HTERT RPE-1 (cell line): Measurements from ENCODE around the gene C1orf167.

Experiments used
- in situ Hi-C: fragments of 300-500 bp; cut with MboI; formaldehyde crosslinking; loops from 4 replicates; pipeline ENCODE4 v1.14.3; 2020; ENCODE audit warnings: low sequenced_read_pairs

Gene C1orf167, protein sequence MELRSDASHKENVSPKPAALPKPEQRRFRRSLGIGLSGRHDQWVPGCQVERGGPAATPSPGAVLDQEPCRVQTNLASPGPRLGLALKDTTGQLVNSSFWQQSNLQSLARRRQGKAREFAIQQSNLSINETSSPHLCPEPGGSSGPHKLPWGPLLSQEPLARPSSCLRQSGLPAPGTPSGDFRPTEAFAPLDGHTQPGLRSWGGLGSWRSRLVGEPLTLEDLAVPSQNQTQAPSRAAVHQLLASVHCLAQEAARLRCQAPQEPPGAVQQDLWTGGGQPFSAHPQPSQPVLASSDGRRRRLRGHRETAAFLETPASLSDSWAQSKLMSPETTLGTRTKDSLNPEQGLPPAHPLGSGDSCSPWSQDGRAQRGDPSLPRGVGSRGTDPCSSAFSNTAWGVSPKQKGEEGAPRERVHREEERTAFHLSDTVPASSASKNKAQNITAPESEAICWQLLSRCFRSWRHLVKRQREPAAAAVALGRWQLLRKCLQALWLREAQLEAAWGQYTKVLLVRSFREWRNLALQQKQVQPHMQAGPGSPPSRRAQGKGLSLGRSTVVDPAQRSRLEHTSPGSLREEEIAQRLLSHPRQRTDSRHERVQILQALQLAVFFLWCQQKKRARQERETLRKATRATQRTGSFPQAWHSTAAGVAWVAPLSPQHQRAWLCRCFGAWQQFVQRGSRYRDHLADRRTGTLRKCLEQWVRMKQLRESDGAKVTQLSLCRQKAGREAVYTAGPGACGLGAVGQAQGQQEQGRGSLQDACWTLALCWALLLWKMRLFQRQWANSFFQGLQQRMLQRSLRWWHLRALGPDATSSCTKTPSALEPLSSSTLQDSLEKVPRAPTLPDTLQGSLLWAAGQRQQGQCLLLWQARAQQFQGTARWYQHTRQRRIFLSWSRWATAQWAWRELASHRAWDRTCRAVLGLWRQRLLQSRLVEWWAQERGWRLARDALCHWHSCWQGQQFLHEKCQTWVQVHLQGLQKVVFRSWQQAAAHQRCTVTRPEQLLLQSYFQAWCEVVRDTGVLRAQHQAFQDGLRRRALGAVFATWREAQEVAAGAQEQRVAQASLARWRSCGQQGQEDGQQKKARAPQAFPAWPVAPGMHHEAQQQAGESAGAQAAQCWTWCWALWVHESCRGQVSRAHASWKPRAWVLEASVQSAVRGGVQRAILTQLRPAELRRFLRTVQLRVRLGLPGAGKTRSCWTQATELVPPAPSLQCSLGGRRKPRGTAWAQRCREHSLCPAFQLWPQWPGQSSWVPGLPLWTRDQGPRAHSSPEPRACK (N-terminal part only)

DNA sequence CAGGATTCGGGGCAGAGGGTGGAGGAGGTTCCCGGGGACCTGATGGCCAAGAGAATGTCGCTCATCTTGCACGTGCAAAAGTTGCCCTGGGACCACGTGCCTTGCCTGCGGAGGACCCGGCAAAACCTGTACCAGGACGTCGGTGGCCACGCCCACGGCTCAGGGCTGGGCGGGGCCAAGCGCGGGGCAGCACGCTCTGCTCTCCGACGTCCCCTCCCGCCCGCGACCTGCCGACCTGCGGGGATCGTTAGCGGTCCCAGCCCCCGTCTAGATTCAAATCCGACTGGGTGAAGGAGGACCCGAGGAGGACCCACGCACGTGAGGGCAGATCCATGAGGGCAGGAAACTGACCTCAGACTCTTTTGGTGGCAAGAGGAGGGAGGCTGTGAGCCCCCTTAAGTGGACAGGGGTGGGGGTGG lies at the start of gene C1orf167:
Gene C1orf167, plus strand, starts transcription at position 206 of the 419 bp plus-strand sequence. CDS start 2,208 bp downstream, outside the sequence.
- in situ Hi-C loops, result no loop called here

DNA sequence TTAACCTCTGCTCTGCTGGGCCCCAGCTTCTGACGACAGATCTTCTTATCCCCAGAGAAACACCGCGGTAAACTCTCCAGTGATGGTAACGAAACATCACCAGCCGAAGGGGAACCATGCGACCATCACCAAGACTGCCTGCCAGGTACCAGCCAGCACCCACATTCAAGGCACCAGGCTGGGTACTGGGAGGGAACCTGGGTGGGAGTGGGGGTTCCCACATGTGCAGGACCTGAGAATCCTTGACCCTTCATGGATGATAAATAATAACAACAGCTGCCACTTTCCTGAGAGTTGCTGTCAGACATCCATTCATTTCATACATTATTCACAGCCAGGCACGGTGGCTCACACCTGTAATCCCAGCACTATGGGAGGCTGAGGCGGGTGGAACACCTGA lies 49.7 kb upstream of the C1orf167 start:
- in situ Hi-C loops, result no loop called here

DNA sequence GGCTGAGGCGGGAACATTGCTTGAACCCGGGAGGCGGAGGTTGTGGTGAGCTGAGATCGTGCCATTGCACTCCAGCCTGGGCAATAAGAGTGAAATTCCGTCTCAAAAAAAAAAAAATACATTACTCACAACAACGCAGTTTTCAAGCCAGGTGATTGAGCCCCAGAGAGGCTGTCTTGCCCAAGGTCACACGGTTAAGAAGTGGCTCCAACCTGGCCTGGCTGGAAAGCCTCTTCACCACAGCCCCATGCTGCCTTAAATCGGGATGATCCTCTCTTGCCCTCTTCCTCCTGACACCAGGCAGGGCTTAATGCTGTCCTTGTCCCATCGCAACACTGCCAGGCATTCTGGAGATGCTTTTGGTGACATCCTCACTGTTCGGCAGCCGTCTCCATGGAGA lies 48.9 kb upstream of the C1orf167 start:
- in situ Hi-C loops, result no loop called here

DNA sequence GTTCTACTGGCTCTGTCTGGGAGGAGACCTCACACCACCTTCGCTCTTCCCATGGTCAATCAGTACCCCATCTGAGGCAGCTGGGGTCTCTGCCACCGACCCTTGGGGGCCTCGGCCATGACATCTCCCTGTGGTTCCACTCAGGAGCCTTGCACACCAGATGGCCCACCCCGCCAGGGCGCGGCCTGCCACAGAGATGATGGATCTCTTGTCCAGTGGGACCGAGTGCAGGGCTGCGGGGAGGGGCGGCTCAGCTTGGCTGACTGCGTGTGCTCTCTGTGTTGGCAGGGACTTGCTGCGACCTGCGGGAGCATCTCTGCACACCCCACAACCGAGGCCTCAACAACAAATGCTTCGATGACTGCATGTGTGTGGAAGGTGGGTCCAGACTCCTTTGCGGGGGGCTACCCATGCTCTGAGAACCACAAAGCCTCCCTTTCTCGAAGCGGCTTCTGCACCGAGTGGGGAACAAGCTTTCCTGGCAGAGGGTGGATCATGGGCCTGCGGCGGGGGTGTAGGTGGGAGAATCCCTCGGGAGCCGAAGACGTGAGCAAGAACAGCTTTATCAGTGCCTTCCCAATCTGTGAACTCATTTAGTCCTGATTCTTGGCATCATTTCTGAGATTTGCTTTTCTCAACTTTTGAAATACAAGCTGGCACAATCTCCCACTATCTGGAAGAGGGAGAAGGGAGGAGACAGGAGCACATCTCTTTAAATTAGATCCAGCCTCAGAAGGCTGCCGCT lies 47.0 kb upstream of the C1orf167 start:
- in situ Hi-C loops, result no loop called here

DNA sequence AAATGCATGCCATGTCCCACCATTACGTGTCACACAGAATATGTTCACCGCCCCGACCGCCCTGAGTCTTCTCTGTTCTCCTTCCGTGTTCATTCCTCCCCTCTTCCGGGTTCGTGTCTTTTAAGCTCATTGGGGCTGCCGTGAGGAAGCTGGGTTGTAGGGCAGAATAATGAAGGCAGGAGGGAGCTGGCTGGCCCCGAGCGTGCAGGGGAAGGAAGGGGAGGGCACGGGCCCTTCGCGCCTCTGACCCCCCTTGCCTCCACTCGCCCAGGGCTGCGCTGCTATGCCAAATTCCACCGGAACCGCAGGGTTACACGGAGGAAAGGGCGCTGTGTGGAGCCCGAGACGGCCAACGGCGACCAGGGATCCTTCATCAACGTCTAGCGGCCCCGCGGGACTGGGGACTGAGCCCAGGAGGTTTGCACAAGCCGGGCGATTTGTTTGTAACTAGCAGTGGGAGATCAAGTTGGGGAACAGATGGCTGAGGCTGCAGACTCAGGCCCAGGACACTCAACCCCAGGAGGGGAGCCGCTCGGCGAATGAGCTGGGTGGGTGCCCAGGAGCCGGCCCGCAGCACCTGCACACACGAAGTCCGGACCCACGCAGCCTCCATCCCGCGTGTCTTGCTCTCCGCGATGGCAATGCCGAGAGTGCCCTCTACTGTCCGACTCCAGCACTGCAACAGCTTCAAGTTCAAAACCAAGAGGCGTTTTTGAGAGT lies 42.5 kb upstream of the C1orf167 start:
- in situ Hi-C loops, result no loop called here

DNA sequence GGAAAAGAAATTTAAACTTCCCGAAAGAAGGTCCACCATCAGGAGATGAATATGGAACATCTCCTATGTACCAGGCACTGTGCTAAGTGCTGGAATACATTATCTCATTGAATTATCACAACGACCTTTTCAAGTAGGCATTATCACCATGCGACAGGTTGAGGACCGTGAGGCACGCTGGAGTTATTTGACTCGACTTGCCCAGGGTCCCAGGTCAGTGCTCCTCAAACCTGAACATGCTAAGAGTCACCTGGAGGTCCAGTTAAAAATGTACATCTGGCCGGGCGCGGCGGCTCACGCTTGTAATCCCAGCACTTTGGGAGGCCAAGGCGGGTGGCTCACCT lies 42.0 kb upstream of the C1orf167 start:
- in situ Hi-C loops, result no loop called here

DNA sequence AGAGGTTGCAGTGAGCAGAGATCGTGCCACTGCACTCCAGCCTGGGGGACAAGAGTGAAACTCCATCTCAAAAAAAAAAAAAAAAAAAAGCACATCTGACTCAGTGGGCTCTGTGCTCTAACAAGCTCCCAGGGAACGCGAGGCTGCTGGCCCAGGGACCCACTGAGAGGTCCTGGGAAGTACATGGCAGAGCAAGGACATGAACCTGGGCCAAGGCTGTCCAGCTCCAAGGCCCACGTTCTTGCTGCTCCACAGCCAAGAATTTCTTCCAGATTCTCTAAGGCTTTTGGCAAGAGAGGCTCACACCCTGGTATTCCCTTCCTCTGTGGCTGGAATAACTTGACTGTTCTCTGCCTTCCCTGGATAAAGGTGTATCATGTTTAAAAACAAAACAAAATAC lies 41.5 kb upstream of the C1orf167 start:
- in situ Hi-C loops, result no loop called here

DNA sequence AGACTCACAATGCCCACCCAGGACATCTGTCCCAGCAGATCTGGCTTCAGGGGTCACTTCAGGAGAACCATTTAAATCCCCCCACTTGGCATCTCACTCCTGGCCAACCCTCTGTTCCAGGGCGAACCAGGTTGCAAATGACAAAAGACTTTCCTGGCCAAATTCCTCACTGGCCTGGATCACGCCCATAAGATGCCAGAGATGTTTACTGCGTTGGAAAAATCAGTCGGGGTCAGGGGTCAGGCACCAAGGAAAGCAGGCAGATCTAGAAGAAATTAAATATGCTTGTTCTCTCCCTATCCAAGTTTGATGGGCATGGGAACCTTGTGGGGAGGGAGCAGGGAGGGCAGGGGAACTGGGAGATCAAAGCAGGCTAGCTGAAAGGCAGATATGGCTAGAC lies 40.7 kb upstream of the C1orf167 start:
- in situ Hi-C loops, result no loop called here

DNA sequence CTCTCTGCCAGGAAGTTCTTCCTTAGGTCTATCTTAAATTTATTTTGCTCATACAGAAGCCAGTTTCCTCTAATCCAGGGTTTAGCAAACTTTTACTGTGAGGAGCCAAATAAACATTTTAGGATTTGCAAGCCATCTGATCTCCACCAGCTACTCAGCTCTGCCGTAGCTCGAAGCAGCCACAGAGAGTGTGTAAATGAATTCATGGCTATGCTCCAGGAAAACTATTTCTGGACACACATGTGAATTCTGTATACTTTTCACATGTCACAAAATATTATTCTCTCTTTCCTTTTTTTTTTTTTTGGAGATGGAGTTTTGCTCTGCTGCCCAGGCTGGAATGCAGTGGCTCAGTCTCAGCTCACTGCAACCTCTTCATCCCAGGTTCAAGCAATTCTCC lies 39.5 kb upstream of the C1orf167 start:
- in situ Hi-C loops, result no loop called here

DNA sequence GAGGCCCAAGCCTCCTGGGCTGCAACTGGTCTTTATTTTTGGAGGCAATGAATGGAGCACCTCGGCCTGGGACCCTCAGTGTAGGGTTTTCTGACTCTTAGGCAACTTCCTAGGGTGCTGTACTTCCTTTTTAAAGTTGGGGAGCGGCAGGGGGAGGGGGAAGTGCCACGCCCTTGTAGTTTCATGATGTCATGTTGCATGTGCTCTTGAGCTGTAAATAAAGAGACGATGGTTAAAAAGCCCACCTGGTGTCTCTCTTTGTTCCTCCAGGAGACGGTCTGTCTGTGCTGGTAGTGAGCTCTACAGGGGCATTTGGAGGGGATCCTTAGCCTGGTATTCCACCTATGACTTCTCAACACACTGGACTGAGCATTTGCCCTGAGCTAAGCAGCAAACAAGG lies 36.4 kb upstream of the C1orf167 start:
- in situ Hi-C loops, result no loop called here

DNA sequence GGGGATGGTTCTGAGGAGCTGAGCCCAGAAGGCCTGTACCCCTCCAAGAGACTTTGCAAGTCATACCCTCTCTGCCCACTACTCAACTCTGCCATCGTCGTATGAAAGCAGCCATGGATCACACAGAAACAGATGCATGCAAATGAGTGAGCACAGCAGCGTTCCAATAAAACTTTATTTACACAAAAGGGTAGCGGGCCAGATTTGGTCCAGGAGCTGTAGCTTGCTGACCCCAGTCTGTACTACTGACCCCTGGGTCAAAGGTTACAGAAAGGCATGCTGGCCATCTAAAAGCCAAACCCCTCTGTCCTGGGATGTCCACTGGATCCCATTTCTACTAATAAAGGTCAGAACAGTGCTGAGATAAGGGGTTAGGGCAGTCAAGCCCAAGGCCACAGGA lies 34.9 kb upstream of the C1orf167 start:
- in situ Hi-C loops, result no loop called here

DNA sequence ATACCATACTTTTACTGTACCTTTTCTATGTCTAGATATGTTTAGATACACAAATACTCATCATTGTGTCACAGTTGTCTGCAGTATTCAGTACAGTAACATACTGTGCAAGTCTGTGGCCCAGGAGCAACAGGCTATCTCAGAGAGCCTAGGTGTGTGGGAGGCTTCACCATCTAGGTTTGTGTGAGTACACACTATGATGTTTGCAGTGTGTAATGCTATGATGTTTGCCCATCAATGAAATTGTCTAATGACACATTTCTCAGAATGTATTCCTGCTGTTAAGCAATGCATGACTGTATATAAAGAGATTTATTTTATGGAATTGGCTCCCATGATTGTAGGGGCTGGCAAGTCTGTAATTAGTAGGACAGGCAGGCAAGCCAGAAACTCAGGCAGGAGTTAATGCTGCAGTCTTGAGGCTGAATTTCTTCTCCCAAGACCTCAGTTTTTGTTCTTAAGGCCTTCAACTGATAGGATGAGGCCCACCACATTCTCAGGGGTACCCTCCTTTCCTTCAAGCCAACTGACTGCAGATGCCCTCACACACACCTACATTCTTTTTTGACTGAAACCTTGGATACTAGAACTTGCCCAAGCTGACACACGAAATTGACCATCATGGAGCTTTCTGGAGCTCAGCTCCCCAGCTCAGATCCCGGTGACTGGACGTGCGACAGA lies 33.7 kb upstream of the C1orf167 start:
- in situ Hi-C loops, result no loop called here

DNA sequence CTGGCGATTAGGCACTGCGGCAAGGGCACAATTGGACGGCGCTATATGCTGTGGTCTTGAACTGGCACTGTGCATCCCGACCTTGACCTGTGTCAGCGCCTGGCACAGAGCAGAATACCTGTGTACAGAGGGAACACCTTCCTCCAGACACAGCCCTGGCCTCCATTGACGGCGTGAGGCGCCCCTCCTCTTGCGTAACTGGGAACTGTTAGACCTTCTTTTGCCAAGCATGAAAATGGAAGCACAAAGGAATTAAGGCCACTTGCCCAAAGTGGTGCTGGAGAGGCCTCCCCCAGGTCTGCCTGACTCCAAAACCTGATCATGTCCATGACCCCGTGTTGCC lies 32.9 kb upstream of the C1orf167 start:
- in situ Hi-C loops, result no loop called here

DNA sequence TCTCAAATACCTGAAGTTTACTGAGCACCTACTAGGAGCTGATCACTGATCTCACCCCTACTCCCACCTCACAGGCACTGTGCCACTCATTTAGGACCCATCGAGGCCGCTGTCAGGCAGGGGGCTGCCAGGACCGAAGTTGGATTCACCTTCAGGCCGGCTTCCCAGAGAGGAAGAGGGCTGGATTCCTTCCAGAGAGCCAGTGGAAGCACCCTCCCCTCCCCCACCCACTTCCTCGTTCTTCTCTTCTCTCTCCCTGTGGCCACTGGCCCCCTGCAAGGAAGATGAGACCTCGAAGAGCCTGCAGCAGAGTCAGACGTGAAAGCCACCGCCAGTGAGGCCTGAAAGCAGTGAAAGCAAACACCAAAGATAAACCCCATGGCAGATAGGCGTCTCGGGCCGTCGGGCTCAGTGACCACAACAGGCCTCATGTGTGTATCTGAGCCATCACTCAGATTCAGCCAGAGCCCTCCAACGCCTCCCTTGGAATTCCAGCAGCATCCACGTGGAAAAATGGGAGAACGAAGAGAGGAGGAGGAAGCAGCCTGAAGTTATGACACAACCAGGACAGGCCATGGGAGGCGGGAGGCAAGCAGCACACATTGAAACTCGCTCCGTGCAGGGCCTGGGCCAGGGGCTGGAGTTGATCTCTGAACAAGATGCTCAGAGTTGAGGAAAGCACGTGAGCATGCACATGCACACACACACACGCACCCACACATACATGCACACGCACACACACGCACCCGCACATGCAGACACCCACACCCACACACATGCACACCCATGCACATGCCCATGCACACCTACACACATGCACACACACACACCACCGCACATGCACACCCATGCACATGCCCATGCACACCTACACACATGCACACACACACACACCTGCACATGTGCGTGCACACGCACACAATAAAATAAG lies 32.2 kb upstream of the C1orf167 start:
- in situ Hi-C loops, result no loop called here

DNA sequence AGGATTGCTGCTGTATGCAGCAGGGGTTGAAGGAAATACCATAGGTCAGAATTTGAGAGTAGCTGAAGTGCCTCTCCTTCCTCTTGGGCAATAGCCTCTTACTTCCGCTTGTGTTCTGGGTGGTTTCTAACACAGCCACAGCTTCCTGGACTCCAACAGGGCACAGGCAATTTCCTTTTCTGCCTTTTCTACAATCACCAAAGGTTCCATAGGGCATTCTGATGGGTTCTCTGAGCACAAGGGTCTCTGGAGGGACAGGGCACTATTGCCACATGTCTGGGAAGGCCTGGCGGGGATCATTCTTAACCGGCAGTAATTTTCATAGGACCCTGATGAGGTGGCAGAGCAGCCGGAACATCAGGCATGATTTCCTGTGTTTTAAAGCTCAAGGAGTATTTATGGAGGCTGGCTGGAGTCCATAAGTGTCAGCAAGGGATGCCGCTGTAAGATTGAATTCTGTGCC lies 31.5 kb upstream of the C1orf167 start:
- in situ Hi-C loops, result no loop called here

DNA sequence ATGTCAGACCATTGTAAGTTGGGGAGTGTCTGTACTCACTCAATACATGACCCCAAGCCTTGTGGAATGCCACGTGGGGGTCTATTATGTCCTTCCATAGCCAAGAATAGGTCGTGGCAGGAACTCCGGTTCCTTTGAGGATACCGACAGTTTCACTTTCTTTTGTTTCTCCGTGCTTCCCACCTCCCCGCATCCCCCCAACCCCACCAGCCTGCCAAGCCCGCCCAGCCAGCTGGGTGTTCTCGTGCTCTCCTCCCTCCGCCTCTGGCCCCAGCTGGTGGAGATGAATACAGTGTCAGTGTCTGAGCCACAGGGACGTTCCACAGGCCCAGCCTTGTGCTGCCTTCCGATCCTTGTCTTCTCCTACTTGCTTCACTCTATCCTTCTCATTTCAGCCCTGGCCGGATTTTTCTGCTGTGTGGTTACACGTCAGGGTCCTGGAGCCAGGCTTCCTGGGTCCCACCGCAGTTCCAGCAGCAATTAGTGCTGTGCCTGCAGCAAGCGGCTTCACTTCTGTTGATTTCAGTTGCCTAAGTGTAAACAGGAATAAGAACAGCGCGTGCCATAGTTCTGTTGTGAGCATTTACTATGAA lies 30.2 kb upstream of the C1orf167 start:
- in situ Hi-C loops, result no loop called here

DNA sequence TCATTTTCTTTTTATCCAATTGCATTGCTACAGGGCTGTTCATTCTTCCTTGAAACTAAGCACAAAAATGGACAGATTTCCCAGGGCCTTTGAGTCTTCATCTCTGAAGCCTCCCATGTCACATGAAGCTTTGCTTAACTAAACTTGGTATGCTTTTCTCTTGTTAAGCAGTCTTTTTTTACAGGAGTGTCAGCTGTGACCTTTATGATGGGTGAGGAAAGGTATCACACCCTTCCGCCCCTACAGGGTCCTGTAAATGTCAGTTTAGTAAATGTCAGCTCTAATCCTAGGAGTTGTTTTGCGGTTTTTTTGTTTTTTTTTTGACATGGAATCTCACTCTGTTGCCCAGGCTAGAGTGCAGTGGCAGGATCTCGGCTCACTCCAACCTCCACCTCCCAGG lies 28.7 kb upstream of the C1orf167 start:
- in situ Hi-C loops, result no loop called here

DNA sequence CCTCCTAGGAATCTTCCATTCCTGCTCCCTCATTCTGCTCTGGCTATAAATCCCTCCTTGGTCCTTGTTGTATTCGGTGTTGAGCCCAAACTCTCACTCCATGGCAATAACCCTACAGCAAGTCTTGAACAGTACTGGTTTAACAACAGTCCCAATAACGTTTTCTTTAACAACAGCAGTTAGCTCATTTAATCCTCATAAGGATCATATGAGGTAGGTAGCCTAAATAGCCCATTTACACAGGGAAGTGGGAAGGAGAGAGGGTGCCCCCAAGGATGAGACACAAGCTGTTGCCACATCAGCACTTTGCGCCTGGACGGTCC lies 26.5 kb upstream of the C1orf167 start:
- in situ Hi-C loops, result no loop called here
